Osteocyte (in vitro differentiated cells): ENCODE measurements around the gene THBS4. TPM values are rescaled to one million over a fixed set of nuclear protein-coding genes. Genes with fewer than 3 reads are reported as not detected.

Experiments used
- DNase-seq: peaks from one replicate; pipeline ENCODE4 v3.0.0; 2021; ENCODE audit warnings: mixed read lengths; ENCODE audit not compliant: unreplicated experiment; ENCODE audit errors: extremely low spot score
- H3K27ac Mint-ChIP-seq: one replicate; pipeline ENCODE4 v1.8.0; 2021; ENCODE audit warnings: mild to moderate bottlenecking, mixed read lengths; ENCODE audit not compliant: unreplicated experiment
- H3K27me3 Mint-ChIP-seq: one replicate; pipeline ENCODE4 v1.8.0; 2021; ENCODE audit warnings: mixed read lengths; ENCODE audit not compliant: unreplicated experiment
- H3K36me3 Mint-ChIP-seq: one replicate; pipeline ENCODE4 v1.8.0; 2021; ENCODE audit warnings: mixed read lengths; ENCODE audit not compliant: unreplicated experiment
- H3K4me1 Mint-ChIP-seq: one replicate; pipeline ENCODE4 v1.8.0; 2021; ENCODE audit warnings: mixed read lengths; ENCODE audit not compliant: unreplicated experiment
- H3K4me3 Mint-ChIP-seq: one replicate; pipeline ENCODE4 v1.8.0; 2021; ENCODE audit warnings: mild to moderate bottlenecking, moderate library complexity, mixed read lengths; ENCODE audit not compliant: unreplicated experiment
- H3K9me3 Mint-ChIP-seq: one replicate; pipeline ENCODE4 v1.8.0; 2021; ENCODE audit warnings: mixed read lengths; ENCODE audit not compliant: unreplicated experiment
- total RNA-seq: library from RNA; stranded (reverse); gene quantifications from 2 replicates; pipeline ENCODE4 v1.2.1, GENCODE V29; 2021
- TF ChIP-seq, protein P1 (sequence below): fragments of 200-600 bp; sonication (generic); IDR thresholded peaks from 2 replicates; pipeline ENCODE4 v1.5.0; 2021; ENCODE audit warnings: antibody characterized with exemption, mild to moderate bottlenecking, moderate library complexity

Gene THBS4
- total RNA-seq, 1 donor from 2014 or later = 1.4 TPM

DNA sequence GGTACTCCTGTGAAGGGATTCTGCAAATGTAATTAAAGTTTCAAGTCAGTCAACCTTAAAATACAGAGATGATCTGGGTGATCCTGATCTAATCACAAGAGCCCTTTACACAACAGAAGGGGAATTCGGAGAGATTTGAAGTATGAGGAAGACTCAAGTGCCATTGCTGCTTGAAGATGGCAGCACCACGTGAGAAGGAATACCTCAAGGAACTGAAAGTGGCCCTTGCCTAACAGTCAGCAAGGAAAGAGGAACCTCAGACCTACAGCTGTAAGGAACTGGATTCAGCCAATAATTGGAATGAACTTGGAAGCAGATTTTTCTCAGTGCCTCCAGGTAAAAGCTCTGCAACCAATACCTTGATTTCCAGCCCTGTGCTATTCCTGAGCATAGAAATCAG lies 87.4 kb downstream of the THBS4 start:
- Mint-ChIP-seq H3K4me3 (no peak overlapping the region), H3K4me1 (peaks cover 18% of the 10 kb centered on the region), H3K27me3 (no peaks in the 10 kb centered on the region), H3K9me3 (peaks cover 3% of the 10 kb centered on the region), H3K27ac (no peak overlapping the region), H3K36me3 (no peaks in the 10 kb centered on the region)
- DNase-seq = no peak
- TF ChIP-seq, protein P1, sequence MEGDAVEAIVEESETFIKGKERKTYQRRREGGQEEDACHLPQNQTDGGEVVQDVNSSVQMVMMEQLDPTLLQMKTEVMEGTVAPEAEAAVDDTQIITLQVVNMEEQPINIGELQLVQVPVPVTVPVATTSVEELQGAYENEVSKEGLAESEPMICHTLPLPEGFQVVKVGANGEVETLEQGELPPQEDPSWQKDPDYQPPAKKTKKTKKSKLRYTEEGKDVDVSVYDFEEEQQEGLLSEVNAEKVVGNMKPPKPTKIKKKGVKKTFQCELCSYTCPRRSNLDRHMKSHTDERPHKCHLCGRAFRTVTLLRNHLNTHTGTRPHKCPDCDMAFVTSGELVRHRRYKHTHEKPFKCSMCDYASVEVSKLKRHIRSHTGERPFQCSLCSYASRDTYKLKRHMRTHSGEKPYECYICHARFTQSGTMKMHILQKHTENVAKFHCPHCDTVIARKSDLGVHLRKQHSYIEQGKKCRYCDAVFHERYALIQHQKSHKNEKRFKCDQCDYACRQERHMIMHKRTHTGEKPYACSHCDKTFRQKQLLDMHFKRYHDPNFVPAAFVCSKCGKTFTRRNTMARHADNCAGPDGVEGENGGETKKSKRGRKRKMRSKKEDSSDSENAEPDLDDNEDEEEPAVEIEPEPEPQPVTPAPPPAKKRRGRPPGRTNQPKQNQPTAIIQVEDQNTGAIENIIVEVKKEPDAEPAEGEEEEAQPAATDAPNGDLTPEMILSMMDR = no peak

DNA sequence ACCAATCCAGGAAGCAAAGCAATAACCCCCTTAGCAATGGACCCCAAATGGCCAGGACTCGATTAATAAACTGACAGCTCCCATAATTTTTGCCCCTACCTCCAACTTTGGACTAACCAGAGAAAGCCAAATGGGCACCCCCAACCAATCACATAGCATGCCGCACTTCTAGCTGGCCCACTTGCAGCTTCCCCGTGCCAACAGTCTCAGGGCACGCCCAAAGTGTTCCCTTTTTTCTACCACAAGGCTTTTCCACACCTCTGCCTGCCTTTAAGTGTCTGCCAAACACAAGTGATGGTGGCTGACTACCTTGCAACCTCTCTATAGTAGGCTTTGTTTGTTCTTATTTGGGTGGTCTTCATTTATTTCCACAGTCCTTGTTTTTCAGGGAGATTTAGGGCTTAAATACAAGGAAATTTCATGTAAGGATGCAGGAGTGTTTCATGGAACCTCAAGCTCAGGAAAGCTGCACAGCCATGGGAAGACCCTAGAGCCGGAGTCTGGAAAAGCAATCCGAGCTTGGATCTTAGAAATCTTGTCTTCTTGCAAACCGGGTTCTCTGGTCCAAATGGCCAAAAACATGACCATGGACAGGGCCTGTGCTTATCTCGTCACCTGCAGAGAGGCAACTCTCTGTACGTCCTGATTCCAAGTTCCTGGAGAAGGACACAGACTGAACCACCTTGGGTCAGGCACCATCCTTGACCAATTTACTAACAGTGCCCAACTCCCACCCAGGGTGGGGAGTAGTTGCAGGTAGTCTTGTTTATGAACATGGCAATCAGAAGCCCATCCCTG lies 89.2 kb downstream of the THBS4 start:
- no peak for DNase-seq
- no peak overlapping the region for H3K4me3 Mint-ChIP-seq
- no peaks in the 10 kb centered on the region for H3K36me3 Mint-ChIP-seq
- no peaks in the 10 kb centered on the region for H3K27me3 Mint-ChIP-seq
- peaks cover 33% of the 10 kb centered on the region for H3K4me1 Mint-ChIP-seq
- TF ChIP-seq, protein P1 = no peak
- no peak overlapping the region for H3K27ac Mint-ChIP-seq
- H3K9me3 Mint-ChIP-seq = peaks cover 3% of the 10 kb centered on the region

DNA sequence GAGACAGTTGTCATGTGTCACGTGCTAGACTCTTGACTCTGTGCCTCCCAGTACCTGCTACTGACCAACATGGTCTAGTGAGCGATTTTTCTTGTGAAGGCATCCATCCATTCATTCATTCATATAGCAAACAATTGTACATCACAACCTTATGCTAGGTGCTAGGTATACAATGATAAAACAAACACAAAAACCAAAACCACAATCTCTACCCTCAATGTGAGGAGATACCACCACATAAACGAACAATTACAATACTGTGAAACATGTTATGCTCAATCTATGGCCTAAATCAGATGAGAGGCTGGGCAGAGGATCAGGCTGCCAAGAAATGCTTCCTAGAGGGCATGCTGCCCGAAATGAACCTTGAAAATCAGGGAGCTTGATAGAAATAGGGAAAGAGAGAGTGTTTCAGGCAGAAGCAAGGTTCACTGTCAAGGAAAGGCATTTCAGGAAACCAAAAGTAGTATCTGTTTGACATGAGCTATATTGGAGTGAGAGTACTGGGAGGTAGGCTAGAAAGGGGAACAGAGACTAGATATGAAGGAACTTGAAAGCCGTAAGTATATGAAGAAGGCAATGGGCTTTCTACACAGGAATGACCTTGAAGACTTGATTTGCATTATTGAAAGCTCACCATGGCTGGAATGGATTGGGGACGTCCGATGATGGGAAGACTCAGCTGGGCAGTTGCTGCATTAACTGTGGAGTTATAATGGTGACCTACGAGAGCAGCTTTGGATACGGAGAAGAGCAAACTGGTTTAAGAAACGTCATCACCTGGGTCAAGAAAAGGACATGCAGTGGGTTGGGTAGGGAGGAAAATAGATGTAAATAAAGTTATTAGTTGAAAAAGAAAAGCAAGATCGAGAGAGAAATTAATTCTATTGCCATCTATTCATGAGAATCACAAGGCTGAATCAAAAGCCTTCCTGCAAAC lies 90.1 kb downstream of the THBS4 start:
- H3K9me3 Mint-ChIP-seq = peaks cover 3% of the 10 kb centered on the region
- no peak overlapping the region for H3K4me3 Mint-ChIP-seq
- TF ChIP-seq, protein P1 = no peak
- H3K4me1 Mint-ChIP-seq = peaks cover 36% of the 10 kb centered on the region
- no peak for DNase-seq
- no peaks in the 10 kb centered on the region for H3K27me3 Mint-ChIP-seq
- H3K36me3 Mint-ChIP-seq = no peaks in the 10 kb centered on the region
- peak overlapping the region; percentile 69 for H3K27ac Mint-ChIP-seq

DNA sequence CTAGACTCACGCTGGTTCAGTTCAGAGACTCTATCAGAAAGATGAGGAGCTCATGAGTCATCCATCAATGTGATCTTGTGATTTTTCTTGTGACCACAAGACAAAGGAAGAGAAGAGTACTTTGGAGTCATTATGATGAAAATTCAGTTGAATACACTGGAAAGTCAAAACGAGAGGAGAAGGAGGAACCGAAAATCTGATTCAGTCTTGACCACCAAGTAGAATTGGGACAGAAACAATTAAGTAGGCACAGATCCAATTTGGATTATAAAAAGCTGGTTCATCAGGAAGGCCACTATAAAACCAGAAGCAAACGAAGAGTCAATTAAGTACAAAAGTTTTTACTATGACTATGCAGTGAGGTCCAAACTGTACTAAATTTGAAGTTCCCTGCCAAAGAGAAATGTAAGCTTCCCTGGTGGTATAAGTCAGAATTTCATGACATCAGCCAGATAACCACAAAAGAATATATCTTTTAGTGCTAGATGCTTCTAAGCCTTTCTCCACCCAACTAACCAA lies 90.9 kb downstream of the THBS4 start:
- H3K36me3 Mint-ChIP-seq = no peaks in the 10 kb centered on the region
- DNase-seq = no peak
- no peak overlapping the region for H3K4me3 Mint-ChIP-seq
- peaks cover 36% of the 10 kb centered on the region for H3K4me1 Mint-ChIP-seq
- H3K27me3 Mint-ChIP-seq = no peaks in the 10 kb centered on the region
- TF ChIP-seq, protein P1 = peak; percentile 31
- peak overlapping the region; percentile 69 for H3K27ac Mint-ChIP-seq
- peaks cover 3% of the 10 kb centered on the region for H3K9me3 Mint-ChIP-seq

DNA sequence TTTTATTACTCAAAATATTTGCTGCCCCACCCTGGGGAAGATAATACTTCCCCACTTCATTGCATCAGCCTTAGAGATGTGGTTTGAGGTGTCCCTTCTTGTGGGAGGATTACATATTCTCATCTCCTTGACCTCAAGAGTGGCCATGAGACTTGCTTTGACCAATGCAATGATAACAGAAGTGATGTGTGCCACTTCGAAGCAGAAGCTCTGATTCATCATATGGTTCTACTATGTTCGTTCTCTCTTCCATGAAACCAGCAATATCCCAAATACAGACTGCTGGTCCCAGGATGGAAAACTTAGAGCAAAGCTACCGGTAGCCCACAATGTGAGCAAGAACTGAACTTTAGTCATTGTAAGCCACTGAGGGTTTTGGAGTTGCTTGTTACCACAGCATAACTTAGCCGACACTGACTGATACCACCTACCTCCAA lies 92.0 kb downstream of the THBS4 start:
- H3K27me3 Mint-ChIP-seq = no peaks in the 10 kb centered on the region
- DNase-seq = no peak
- no peak overlapping the region for H3K27ac Mint-ChIP-seq
- peaks cover 36% of the 10 kb centered on the region for H3K4me1 Mint-ChIP-seq
- no peak overlapping the region for H3K4me3 Mint-ChIP-seq
- TF ChIP-seq, protein P1 = no peak
- peaks cover 6% of the 10 kb centered on the region for H3K9me3 Mint-ChIP-seq
- no peaks in the 10 kb centered on the region for H3K36me3 Mint-ChIP-seq
